ENCODE data around the gene GP1BB.

DNA sequence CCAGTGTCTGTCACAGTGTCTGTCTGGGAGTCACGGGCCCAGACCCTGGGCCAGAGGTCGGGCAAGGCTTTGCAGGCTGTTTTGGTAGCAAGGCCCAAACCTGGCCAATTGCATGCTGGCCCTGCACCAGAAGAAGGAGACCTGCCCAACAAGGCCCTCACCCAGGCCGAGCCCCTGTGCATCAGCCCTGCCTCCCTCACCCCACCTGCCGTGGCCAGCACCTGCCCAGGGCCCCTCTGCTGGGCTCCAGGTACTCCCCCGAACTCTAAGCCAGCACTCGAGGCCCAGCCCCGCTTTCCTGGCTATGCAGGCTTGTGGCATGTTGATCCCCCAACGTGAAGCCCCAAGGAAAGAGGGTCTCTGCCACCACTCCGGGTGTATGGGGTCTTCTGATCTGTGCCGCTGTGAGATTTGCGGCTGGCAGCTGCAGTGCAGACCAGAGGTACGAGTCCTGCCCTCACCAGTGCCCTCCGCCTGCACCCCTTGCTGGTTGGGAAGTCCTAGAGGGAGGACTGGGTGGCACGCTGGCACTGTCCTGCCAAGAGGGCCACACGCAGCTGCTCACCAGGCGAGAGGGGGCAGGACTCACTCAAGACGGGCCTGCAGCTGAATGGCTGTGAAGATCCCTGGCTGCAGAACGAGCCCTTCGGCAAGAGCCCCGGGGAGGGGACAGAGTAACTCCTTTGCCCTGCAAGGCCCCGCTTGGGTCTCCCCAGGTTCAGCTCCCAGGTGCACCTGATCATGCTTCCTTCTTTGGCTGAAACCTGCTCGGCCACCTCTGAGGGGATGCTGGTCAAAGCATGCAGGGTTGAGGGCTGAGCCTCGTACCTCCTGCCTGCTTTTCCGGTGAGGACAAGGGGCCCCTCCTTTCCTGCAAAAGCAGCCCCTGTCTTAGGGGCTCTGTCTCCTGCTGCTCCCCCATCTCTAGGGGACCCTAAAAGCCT is 15.7 kb upstream of the GP1BB start:
- TF ChIP-seq, protein P1, sequence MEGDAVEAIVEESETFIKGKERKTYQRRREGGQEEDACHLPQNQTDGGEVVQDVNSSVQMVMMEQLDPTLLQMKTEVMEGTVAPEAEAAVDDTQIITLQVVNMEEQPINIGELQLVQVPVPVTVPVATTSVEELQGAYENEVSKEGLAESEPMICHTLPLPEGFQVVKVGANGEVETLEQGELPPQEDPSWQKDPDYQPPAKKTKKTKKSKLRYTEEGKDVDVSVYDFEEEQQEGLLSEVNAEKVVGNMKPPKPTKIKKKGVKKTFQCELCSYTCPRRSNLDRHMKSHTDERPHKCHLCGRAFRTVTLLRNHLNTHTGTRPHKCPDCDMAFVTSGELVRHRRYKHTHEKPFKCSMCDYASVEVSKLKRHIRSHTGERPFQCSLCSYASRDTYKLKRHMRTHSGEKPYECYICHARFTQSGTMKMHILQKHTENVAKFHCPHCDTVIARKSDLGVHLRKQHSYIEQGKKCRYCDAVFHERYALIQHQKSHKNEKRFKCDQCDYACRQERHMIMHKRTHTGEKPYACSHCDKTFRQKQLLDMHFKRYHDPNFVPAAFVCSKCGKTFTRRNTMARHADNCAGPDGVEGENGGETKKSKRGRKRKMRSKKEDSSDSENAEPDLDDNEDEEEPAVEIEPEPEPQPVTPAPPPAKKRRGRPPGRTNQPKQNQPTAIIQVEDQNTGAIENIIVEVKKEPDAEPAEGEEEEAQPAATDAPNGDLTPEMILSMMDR (conservative IDR thresholded peaks at IDR 0.05 in 1 of 2, IDR thresholded peaks at IDR 0.05 in 1 of 2; ENCODE audit: extremely low read depth in 1 of 2, insufficient read depth in 1 of 2, low read depth in 1 of 2, low read length in 2 of 2), result no peak
- TF ChIP-seq EZH2 (IDR thresholded peaks at IDR 0.05; ENCODE audit: borderline replicate concordance, low read length), result no peak

Measured in mammary epithelial cell (primary cell).